GM19463 (cell line): ENCODE measurements around the gene GATA1.

Experiments used
- ATAC-seq: cut with Tn5 transposase; IDR thresholded peaks from one replicate; pipeline ENCODE4 v1.9.1; 2021; ENCODE audit warnings: mild to moderate bottlenecking, moderate library complexity; ENCODE audit not compliant: unreplicated experiment

GATA1 gene

GRCh38 chrX:48839686-48840085 lies 53.3 kb downstream of the GATA1 start:
- ATAC-seq: no peak
